Brain microvascular endothelial cell (primary cell): ENCODE results near the gene EBF3.

Source experiments
- DNase-seq: peaks from one replicate; pipeline ENCODE4 v3.0.0-alpha.2; 2020
- H3K27ac ChIP-seq: fragments of 250-450 bp; sonication (Bioruptor Pico); 2 replicates; pipeline ENCODE4 v1.5.1; 2020; ENCODE audit warnings: mild to moderate bottlenecking, moderate library complexity
- H3K27me3 ChIP-seq: fragments of 250-450 bp; sonication (Bioruptor Pico); replicated peaks from 2 replicates; pipeline ENCODE4 v1.5.1; 2020; ENCODE audit warnings: mild to moderate bottlenecking
- H3K36me3 ChIP-seq: fragments of 250-450 bp; sonication (Bioruptor Pico); replicated peaks from 2 replicates; pipeline ENCODE4 v1.5.1; 2020; ENCODE audit warnings: mild to moderate bottlenecking
- H3K4me3 ChIP-seq: 2 replicates; pipeline ENCODE4 v1.5.1; 2011; ENCODE audit warnings: low read depth, mild to moderate bottlenecking, control low read depth, low read length, moderate library complexity
- CTCF ChIP-seq: IDR thresholded peaks from 2 replicates; pipeline ENCODE4 v1.5.1; 2011; ENCODE audit warnings: low read depth, mild to moderate bottlenecking, moderate library complexity, low read length, control low read depth, inconsistent platforms; ENCODE audit errors: missing control alignments
- in situ Hi-C: cut with HindIII; loops from 2 replicates; pipeline ENCODE4 v1.10.0; 2017; ENCODE audit warnings: low sequenced_read_pairs, low pct_ligation_motif_present

Gene EBF3

GRCh38 chr10:129896860-129897200 is 67.2 kb downstream of the EBF3 start:
- Histone ChIP-seq H3K27me3 (no peaks in the 10 kb centered on the region), H3K4me3 (no peak overlapping the region), H3K27ac (no peak overlapping the region), H3K36me3 (no peaks in the 10 kb centered on the region)
- DNase-seq: no peak
- no peak for TF ChIP-seq CTCF
- in situ Hi-C loops: no loop called here

GRCh38 chr10:129896136-129896859 is 67.8 kb downstream of the EBF3 start:
- no peak for DNase-seq
- in situ Hi-C loops: no loop called here
- TF ChIP-seq CTCF: no peak
- no peaks in the 10 kb centered on the region for H3K27me3 ChIP-seq
- no peak overlapping the region for H3K27ac ChIP-seq
- H3K4me3 ChIP-seq: no peak overlapping the region
- no peaks in the 10 kb centered on the region for H3K36me3 ChIP-seq

GRCh38 chr10:129895811-129896135 is 68.3 kb downstream of the EBF3 start:
- H3K27ac ChIP-seq: no peak overlapping the region
- no peak for TF ChIP-seq CTCF
- DNase-seq: no peak
- H3K4me3 ChIP-seq: no peak overlapping the region
- H3K36me3 ChIP-seq: no peaks in the 10 kb centered on the region
- H3K27me3 ChIP-seq: no peaks in the 10 kb centered on the region
- in situ Hi-C loops: no loop called here

- no peak for TF ChIP-seq CTCF
- H3K4me3 ChIP-seq: no peak overlapping the region
- H3K27me3 ChIP-seq: no peaks in the 10 kb centered on the region
- in situ Hi-C loops: no loop called here
- H3K27ac ChIP-seq: no peak overlapping the region
- DNase-seq: no peak
- H3K36me3 ChIP-seq: no peaks in the 10 kb centered on the region
These were observed 69.4 kb downstream of the EBF3 start for GRCh38 chr10:129894698-129895097.

GRCh38 chr10:129893104-129894089 is 70.7 kb downstream of the EBF3 start:
- Histone ChIP-seq H3K36me3 (no peaks in the 10 kb centered on the region), H3K27me3 (no peaks in the 10 kb centered on the region)
- no peak for TF ChIP-seq CTCF

More at GRCh38 chr10:129893104-129894089, 70.7 kb downstream of the EBF3 start:
- in situ Hi-C loops: no loop called here
- H3K27ac ChIP-seq: no peak overlapping the region
- DNase-seq: no peak
- H3K4me3 ChIP-seq: no peak overlapping the region
